ENCODE measurements around the gene HDHD5.
A peak's percentile ranks its signal among the peaks of the same experiment; 100 is the strongest.

Gene HDHD5

GRCh38 chr22:17105143-17106129, 53.6 kb downstream of the HDHD5 start:
- no peak for DNase-seq

GRCh38 chr22:17104336-17104935, 54.6 kb downstream of the HDHD5 start:
- DNase-seq, result no peak

DNA sequence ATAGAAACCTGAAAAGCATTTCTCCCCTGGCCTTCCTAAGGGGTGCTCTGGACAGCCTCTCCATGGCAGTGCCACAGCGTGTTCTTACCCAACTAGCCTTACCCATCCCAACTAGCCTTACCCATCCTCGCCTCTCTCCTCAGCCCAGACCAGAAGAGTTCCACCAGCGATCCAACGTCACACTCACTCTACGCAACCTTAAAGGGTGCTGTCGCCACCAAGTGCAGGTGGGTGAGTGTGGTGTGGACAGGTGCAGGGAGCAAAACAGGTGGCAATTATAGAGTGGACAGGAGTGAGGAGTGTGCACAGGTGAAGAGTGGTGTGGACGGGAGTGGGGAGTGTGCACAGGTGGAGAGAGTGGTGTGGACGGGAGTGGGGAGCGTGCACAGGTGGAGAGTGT, 55.7 kb downstream of the HDHD5 start:
- no peak for DNase-seq

DNA sequence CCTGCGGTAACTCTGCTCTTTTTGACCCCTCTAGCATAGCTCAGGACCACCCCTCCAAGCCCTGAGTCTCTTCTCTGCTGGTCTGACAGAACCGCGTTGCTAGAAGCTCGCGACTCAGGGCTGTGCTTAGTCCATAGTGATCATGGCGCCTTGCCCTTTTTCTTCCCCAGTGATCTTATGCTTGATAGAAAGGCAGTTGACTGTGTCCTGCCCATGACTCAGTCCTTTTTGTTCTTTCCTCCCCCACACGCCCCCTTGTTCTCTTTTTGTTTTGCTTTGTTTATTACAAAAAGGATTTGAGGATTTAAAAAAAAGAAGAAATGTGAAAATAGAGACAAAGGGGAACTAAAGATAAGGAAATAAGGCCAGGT, 56.8 kb downstream of the HDHD5 start:
- peak; percentile 85 to 90 (median 88) for DNase-seq

GRCh38 chr22:17101475-17102296, 57.4 kb downstream of the HDHD5 start:
- peak; percentile 90 to 93 (median 91) for DNase-seq

DNA sequence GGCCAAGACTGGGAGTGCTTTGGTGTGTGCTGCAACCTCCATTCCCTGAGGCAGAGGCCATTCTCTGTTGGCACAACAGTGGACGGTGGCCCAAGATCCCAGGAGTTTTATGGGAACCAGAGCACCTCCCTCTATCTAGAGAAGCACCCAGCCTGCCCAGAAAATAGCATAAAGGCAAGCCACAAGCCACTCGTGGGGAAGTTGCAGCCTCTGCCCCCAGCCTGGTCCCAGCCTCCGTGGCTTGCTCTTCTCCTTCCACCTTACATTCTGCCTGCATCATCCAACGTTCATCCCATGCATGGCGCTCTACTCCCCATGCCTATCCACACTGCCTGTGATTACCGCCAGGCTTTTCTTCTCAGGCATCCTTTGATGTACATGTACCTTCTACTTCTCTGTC, 58.5 kb downstream of the HDHD5 start:
- peak in 1 of 3 donors; percentile 48 for DNase-seq

GRCh38 chr22:17098379-17098819, 60.7 kb downstream of the HDHD5 start:
- DNase-seq, result peak; percentile 81 to 87 (median 84)

GRCh38 chr22:17097701-17098100, 61.4 kb downstream of the HDHD5 start:
- no peak for DNase-seq

GRCh38 chr22:17097062-17097461, 62.0 kb downstream of the HDHD5 start:
- no peak for DNase-seq

DNA sequence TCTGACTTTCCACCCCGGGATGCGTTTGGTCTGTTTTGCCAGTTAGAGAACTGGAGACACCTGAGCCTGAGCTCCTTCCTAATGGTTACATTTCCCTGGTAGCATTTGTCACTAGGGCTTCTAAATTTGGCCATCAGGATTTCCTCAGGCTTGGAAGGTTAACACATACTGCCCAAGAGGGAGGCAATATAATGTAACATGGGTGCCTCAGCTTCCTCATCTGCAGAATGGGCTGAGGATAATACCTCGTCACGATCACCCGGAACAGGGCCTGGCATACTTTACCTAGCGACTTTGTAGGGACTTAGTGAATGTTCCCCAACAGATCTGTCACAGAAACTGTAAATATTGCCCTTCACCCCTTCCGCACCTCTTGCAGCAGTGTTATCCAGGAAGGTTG, 63.0 kb downstream of the HDHD5 start:
- peak in 1 of 3 donors; percentile 28 for DNase-seq

GRCh38 chr22:17095538-17095937, 63.5 kb downstream of the HDHD5 start:
- no peak for DNase-seq

DNA sequence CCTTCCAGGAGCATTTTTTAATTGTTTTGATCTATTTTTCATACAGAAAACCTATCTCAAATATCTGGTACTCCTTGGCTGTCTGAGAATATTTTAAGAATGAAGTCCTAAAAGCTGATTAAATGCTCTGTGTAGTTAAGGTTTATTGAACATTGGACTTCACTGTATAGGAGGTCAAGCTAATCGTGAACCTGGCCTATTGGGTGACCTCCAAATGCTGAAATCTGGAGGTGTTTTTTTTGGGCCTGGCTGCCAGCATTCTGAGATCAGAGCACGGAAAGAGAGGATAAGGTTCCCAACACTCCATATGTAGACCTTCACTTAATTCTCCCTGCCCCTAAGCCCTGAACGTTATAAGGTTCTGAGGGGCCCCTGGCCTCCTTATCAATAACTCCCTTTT, 66.0 kb downstream of the HDHD5 start:
- no peak for DNase-seq

GRCh38 chr22:17091851-17092250, 67.2 kb downstream of the HDHD5 start:
- DNase-seq, result no peak

GRCh38 chr22:17090550-17090949, 68.5 kb downstream of the HDHD5 start:
- no peak for DNase-seq
